Colonic mucosa (tissue), 4 donors: ENCODE measurements around the gene ZNF341. TPM values are rescaled to one million over a fixed set of nuclear protein-coding genes. Genes with fewer than 3 reads are reported as not detected.

Experiments
- DNase-seq: peaks from one replicate; pipeline ENCODE4 v3.0.0-alpha.2; 2020
- H3K27ac ChIP-seq: fragments of 200-600 bp; one replicate; pipeline ENCODE4 v1.8.0; 2021
- H3K27me3 ChIP-seq: fragments of 200-600 bp; one replicate; pipeline ENCODE4 v1.8.0; 2021
- H3K36me3 ChIP-seq: fragments of 200-600 bp; one replicate; pipeline ENCODE4 v1.8.0; 2021
- H3K4me1 ChIP-seq: fragments of 200-600 bp; one replicate; pipeline ENCODE4 v1.8.0; 2021; ENCODE audit warnings: mild to moderate bottlenecking
- H3K4me3 ChIP-seq: fragments of 200-600 bp; one replicate; pipeline ENCODE4 v1.8.0; 2021
- H3K9ac ChIP-seq, 2 donors: one replicate each; pipeline ENCODE4 v1.7.0; 2013; ENCODE audit warnings: control low read depth in 2 of 2, low read depth in 2 of 2, low read length in 2 of 2
- H3K9me3 ChIP-seq: fragments of 200-600 bp; one replicate; pipeline ENCODE4 v1.8.0; 2021
- CTCF ChIP-seq: fragments of 200-600 bp; IDR thresholded peaks from one replicate; pipeline ENCODE4 v1.8.0; 2022; ENCODE audit warnings: antibody characterized with exemption, mild to moderate bottlenecking
- intact Hi-C: fragments of 100-400 bp; cut with DNase I; formaldehyde crosslinking; loops from one replicate; pipeline ENCODE4 v1.14.1; 2022
- total RNA-seq, 2 donors: library from RNA; stranded (reverse); fragmentation: NEBNext Ultra II Directional in 1 of 2; extraction: Animal tissue kit (Norgen Biotek cat#: 25700) in 1 of 2; gene quantifications; one replicate each; pipeline ENCODE4 v1.2.1, GENCODE V29; 2021
- donor health status: healthy.
- donor health status: DM: no; HTN: no; CAD: no.
- donor health status: DM: no; HTN: no; CAD: no.

ZNF341 gene
- total RNA-seq, 2 donors from 2014 or later: 2.7 to 6.1 TPM

DNA sequence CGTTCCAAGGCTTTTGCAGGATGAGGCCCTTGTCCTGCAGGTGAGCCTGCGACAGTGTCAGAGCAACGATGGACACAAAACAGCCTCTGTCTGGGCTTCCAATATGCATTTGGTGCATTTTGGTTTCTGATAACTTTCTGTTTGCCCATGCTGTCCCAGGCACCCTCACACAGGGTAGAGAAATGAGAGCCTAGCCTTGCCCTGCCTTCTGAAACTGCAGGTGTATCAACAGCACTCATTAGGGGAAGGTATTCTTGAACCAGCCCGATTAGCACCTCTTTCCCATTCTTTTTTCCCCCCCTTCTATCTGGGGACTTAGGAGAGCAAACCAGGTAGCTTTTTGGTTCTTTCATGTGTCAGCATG lies 109.6 kb downstream of the ZNF341 start:
- intact Hi-C loops: no loop called here
- Histone ChIP-seq H3K9ac (no peak overlapping the region), H3K4me1 (peaks cover 59% of the 10 kb centered on the region), H3K9me3 (no peaks in the 10 kb centered on the region), H3K4me3 (no peak overlapping the region), H3K36me3 (no peaks in the 10 kb centered on the region), H3K27me3 (no peaks in the 10 kb centered on the region), H3K27ac (no peak overlapping the region)
- TF ChIP-seq CTCF: no peak
- no peak for DNase-seq

Other genes starting within 250 kb of the ZNF341 start
- 10 to 100 TPM; 20.9 to 23.8 TPM for gene CBFA2T2, start 241.9 kb upstream of the ZNF341 start, total RNA-seq
- under 1 TPM in 1 of 2 donors, not detected in 1; 0.30 TPM for gene C20orf144, start 69.7 kb upstream of the ZNF341 start, total RNA-seq
- gene ACTL10, start 65.1 kb upstream of the ZNF341 start, total RNA-seq: 1 to 10 TPM; 3.9 to 8.0 TPM
- 10 to 100 TPM; 30.3 to 61.3 TPM for gene NECAB3, start 57.6 kb upstream of the ZNF341 start, total RNA-seq
- gene E2F1, start 45.6 kb upstream of the ZNF341 start, total RNA-seq: 10 to 100 TPM in 1 of 2 donors, 1 to 10 TPM in 1; 4.6 to 23.3 TPM
- gene PXMP4, start 11.7 kb upstream of the ZNF341 start, total RNA-seq: 10 to 100 TPM; 13.2 to 18.1 TPM
- gene CHMP4B, start 79.4 kb downstream of the ZNF341 start, total RNA-seq: 100 to 1,000 TPM; 165 to 227 TPM